H54 (cell line): Measurements from ENCODE around the gene PPP4R3B.
"Not testable (repeated sequence)": the region's sequence is repeated elsewhere in the genome, so short reads cannot be mapped to it uniquely, and the experiment has no call there.

Experiments
- DNase-seq: peaks from one replicate; pipeline ENCODE4 v3.0.0; 2011; ENCODE audit warnings: low spot score, mixed read lengths; ENCODE audit not compliant: insufficient read length
- FAIRE-seq: peaks from 3 replicates; lab custom pipeline; 2011; peaks lifted over from hg19 to GRCh38; lab: Jason Lieb, UNC
- POLR2A ChIP-seq: IDR thresholded peaks from 2 replicates; pipeline ENCODE4 v1.6.1; 2011; ENCODE audit warnings: low read depth, mild to moderate bottlenecking, low read length

The PPP4R3B gene

GRCh38 chr2:55609938-55610578 is 7.4 kb downstream of the PPP4R3B start:
- no peak for FAIRE-seq
- no peak for DNase-seq
- TF ChIP-seq POLR2A: no peak

- DNase-seq (no peak), FAIRE-seq (no peak)
- no peak for TF ChIP-seq POLR2A
These were observed 8.1 kb downstream of the PPP4R3B start for GRCh38 chr2:55609193-55609794.

GRCh38 chr2:55607717-55608116 is 9.7 kb downstream of the PPP4R3B start:
- no peak for TF ChIP-seq POLR2A
- FAIRE-seq (no peak), DNase-seq (no peak)

GRCh38 chr2:55604027-55604565 is 13.3 kb downstream of the PPP4R3B start:
- DNase-seq: no peak
- FAIRE-seq: no peak

GRCh38 chr2:55601849-55602248 is 15.6 kb downstream of the PPP4R3B start:
- no peak for TF ChIP-seq POLR2A
- FAIRE-seq: no peak

More at GRCh38 chr2:55604027-55604565, 13.3 kb downstream of the PPP4R3B start:
- TF ChIP-seq POLR2A: no peak

GRCh38 chr2:55598056-55598795 is 19.2 kb downstream of the PPP4R3B start:
- FAIRE-seq (no peak), DNase-seq (no peak)
- no peak for TF ChIP-seq POLR2A

More at GRCh38 chr2:55601849-55602248, 15.6 kb downstream of the PPP4R3B start:
- no peak for DNase-seq

GRCh38 chr2:55596795-55597194 is 20.6 kb downstream of the PPP4R3B start:
- FAIRE-seq, DNase-seq: not testable (repeated sequence)

GRCh38 chr2:55595536-55595935 is 21.9 kb downstream of the PPP4R3B start:
- no peak for TF ChIP-seq POLR2A
- FAIRE-seq (no peak), DNase-seq (no peak)

GRCh38 chr2:55592130-55592529 is 25.3 kb downstream of the PPP4R3B start:
- FAIRE-seq: no peak
- no peak for DNase-seq
- TF ChIP-seq POLR2A: no peak

GRCh38 chr2:55590810-55591440 is 26.5 kb downstream of the PPP4R3B start:
- DNase-seq: peak; percentile 23
- no peak for TF ChIP-seq POLR2A
- FAIRE-seq: peak; percentile 94

GRCh38 chr2:55585451-55586080 is 31.9 kb downstream of the PPP4R3B start:
- FAIRE-seq: peak; percentile 68
- no peak for TF ChIP-seq POLR2A
- no peak for DNase-seq

GRCh38 chr2:55581874-55582547 is 35.4 kb downstream of the PPP4R3B start:
- FAIRE-seq (no peak), DNase-seq (no peak)
- TF ChIP-seq POLR2A: no peak

- FAIRE-seq: peak; percentile 45
- DNase-seq: no peak
- no peak for TF ChIP-seq POLR2A
These were observed 36.0 kb downstream of the PPP4R3B start for GRCh38 chr2:55581435-55581834.

GRCh38 chr2:55569002-55569401 is 48.4 kb downstream of the PPP4R3B start:
- FAIRE-seq, DNase-seq: not testable (repeated sequence)
